ENCODE results near the gene DYSF.

DNA sequence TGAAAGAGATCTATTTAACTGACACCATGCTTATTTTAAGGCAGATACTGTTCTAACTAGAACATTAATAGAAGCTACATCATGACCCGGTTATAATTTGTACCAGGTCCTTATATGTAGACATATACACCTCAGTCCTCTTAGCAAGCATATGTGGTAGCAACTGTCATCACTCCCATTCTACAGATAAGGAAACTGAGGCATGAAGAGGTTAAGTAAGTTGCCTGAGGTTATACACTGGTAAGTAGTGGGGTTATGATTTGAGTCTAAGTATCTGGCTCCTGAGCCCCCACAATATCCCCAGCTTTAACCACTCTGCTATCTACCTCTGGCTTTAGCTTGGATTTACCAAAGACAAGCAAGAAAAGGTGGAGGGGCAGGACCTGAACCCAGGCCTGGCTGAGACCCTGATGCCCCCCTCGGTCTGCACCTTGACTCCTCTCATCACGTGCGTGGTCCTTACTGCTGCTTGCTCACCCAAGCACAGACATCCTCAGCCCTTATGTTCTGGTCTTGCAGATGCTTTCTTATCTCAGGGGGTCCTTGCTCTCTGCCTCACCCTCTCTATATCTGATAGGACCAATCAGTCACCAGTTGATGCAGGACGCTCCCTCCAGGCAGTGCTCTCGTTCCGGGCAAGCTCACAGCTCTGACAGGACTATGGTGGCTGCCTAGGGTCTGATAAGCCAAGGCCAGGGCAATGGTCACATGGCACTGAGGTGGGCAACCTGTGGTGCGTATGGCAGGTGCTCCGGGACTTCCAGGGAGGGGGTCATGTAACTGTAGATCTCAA, 4.0 kb downstream of the DYSF start:
- TF ChIP-seq, protein P1, sequence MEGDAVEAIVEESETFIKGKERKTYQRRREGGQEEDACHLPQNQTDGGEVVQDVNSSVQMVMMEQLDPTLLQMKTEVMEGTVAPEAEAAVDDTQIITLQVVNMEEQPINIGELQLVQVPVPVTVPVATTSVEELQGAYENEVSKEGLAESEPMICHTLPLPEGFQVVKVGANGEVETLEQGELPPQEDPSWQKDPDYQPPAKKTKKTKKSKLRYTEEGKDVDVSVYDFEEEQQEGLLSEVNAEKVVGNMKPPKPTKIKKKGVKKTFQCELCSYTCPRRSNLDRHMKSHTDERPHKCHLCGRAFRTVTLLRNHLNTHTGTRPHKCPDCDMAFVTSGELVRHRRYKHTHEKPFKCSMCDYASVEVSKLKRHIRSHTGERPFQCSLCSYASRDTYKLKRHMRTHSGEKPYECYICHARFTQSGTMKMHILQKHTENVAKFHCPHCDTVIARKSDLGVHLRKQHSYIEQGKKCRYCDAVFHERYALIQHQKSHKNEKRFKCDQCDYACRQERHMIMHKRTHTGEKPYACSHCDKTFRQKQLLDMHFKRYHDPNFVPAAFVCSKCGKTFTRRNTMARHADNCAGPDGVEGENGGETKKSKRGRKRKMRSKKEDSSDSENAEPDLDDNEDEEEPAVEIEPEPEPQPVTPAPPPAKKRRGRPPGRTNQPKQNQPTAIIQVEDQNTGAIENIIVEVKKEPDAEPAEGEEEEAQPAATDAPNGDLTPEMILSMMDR (IDR thresholded peaks at IDR 0.05; ENCODE audit: low read depth, low read length, poor library complexity, severe bottlenecking), result no peak
- TF ChIP-seq EZH2phosphoT487 (IDR thresholded peaks at IDR 0.05; ENCODE audit: borderline replicate concordance, low read length), result no peak
